GM12872 (cell line): Measurements from ENCODE around the gene ADAM23.

Source experiments
- TF ChIP-seq, protein P1 (sequence below): IDR thresholded peaks from 3 replicates; pipeline ENCODE4 v1.5.1; 2011; ENCODE audit warnings: low read depth, mild to moderate bottlenecking, low read length, moderate library complexity; ENCODE audit not compliant: insufficient read depth

The ADAM23 gene

DNA sequence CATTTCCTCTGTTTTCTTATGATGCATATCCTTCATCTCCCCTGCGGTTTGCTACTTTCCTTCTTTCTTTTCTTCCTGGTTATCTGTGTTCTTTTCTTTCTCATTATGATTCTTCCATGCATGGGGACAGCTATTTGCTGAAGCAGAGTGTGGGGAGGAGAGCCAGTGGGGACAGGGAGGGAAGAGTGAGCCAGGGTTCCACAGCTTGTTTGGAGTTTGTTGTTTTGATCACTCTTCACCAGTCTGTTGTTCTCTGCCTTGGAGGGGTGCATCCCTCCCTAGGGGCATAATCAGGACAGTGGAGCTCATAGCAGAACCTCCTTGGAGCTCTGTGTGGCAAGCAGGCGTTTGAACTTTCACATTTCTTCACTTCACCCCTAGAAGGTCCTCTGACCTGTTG is 68.0 kb downstream of the ADAM23 start:
- TF ChIP-seq, protein P1, sequence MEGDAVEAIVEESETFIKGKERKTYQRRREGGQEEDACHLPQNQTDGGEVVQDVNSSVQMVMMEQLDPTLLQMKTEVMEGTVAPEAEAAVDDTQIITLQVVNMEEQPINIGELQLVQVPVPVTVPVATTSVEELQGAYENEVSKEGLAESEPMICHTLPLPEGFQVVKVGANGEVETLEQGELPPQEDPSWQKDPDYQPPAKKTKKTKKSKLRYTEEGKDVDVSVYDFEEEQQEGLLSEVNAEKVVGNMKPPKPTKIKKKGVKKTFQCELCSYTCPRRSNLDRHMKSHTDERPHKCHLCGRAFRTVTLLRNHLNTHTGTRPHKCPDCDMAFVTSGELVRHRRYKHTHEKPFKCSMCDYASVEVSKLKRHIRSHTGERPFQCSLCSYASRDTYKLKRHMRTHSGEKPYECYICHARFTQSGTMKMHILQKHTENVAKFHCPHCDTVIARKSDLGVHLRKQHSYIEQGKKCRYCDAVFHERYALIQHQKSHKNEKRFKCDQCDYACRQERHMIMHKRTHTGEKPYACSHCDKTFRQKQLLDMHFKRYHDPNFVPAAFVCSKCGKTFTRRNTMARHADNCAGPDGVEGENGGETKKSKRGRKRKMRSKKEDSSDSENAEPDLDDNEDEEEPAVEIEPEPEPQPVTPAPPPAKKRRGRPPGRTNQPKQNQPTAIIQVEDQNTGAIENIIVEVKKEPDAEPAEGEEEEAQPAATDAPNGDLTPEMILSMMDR, result no peak

GRCh38 chr2:206512999-206513398 is 69.7 kb downstream of the ADAM23 start:
- TF ChIP-seq, protein P1, result no peak

DNA sequence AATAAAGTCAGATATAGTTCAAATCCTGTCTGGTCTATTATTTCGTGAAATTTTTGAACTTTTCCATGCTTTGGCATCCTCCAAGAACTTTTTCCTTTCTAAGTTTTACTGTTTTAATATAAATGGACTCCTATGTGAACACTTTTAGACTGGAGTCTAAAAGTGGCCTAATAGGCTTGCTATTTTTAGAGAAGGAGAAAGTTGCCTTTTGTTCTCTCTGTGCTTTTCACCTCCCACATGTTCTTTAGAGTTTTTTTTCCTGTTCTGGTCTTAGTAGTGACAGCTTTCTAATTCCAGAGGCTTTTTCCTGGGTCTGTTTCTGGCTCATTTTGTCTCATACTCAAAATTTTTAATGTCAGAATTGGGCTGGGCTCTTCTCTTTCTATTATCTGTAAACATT is 72.2 kb downstream of the ADAM23 start:
- TF ChIP-seq, protein P1, result no peak

- TF ChIP-seq, protein P1, result no peak
Observed at GRCh38 chr2:206518997-206519396, 75.7 kb downstream of the ADAM23 start.

- TF ChIP-seq, protein P1, result no peak
Observed at GRCh38 chr2:206520450-206520849, 77.1 kb downstream of the ADAM23 start.

- TF ChIP-seq, protein P1, result no peak
Observed at GRCh38 chr2:206521115-206521514, 77.8 kb downstream of the ADAM23 start.

- TF ChIP-seq, protein P1, result no peak
Observed at GRCh38 chr2:206521612-206522011, 78.3 kb downstream of the ADAM23 start.

- TF ChIP-seq, protein P1, result no peak
Observed at GRCh38 chr2:206526416-206526815, 83.1 kb downstream of the ADAM23 start.
